ENCODE results near the gene H19.

DNA sequence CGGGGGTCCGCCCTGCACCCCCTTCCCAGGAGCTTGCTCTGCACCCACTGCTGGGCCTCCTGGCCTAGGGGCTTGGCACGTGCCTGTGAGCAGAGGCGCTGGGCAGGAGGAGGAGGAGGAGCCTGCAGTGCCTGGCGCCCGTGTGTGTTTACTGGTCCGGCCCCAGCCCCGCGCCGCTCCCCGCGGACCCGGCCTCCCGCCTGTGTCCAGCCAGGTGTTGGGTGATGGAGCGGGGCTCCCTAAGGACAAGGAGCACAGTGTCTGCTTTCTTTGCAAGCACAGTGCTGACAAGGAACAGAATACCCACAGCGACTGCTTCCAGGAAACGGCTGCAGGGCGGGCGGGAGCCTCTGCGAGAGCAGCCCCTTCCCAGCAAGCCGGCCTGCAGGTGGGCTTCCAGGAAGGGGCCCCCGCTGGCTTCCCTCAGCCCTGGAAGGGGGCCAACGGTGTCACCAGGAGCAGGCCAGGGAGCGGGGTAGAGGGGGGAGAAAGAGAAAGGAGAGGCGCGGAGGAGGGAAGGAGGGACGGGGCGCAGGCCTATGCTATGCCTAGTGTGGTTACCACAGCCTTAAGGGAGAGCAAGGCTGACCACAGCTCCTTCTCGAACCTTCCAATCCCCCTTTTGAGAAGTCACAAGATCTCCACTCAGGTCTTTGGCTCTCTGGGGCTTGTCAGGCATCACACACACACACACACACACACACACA, 6.6 kb downstream of the H19 start:
- TF ChIP-seq, protein P1, sequence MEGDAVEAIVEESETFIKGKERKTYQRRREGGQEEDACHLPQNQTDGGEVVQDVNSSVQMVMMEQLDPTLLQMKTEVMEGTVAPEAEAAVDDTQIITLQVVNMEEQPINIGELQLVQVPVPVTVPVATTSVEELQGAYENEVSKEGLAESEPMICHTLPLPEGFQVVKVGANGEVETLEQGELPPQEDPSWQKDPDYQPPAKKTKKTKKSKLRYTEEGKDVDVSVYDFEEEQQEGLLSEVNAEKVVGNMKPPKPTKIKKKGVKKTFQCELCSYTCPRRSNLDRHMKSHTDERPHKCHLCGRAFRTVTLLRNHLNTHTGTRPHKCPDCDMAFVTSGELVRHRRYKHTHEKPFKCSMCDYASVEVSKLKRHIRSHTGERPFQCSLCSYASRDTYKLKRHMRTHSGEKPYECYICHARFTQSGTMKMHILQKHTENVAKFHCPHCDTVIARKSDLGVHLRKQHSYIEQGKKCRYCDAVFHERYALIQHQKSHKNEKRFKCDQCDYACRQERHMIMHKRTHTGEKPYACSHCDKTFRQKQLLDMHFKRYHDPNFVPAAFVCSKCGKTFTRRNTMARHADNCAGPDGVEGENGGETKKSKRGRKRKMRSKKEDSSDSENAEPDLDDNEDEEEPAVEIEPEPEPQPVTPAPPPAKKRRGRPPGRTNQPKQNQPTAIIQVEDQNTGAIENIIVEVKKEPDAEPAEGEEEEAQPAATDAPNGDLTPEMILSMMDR (IDR thresholded peaks at IDR 0.05), result no peak
- no peak for TF ChIP-seq POLR2A (IDR thresholded peaks at IDR 0.05)
